ENCODE measurements around the gene TMPRSS3. TPM values are rescaled to one million over a fixed set of nuclear protein-coding genes. Genes with fewer than 3 reads are reported as not detected.

The TMPRSS3 gene
- total RNA-seq, 1 donor from 2014 or later = not detected

DNA sequence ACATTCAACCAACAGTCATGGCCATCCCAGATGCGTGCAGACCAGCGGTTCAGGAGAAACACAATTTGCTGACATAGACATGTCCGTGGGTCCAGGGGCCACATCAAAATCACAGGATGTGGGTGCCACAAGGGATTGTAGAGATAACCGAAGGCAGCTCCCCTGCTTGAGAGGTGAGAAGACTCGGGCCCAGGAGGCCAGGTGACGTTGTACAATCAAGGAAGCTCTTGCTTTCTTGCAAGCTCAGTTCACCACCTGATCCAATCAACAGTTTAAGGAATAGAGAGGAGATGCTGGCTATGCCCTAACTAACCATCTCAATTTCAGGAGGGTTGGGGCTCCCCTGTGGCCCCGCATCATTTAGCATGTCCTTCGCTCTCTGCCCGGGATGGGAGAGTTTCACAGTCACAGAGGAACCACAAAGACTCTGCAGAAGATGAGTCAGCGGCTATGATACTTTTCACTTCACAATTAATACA lies 27.4 kb upstream of the TMPRSS3 start:
- Mint-ChIP-seq H3K27me3 (ENCODE audit: insufficient read depth, low read depth) (peaks cover 2% of the 10 kb centered on the region), H3K4me3 (no peak overlapping the region), H3K27ac (no peak overlapping the region), H3K9me3 (peaks cover 2% of the 10 kb centered on the region), H3K4me1 (no peaks in the 10 kb centered on the region), H3K36me3 (no peaks in the 10 kb centered on the region)
- Histone ChIP-seq H3F3A (ENCODE audit: low read depth) (no peaks in the 10 kb centered on the region), H3K4me1 (no peaks in the 10 kb centered on the region), H3K9ac (no peak overlapping the region), H3K4me3 (no peak overlapping the region), H3K79me2 (ENCODE audit: low read depth) (no peaks in the 10 kb centered on the region), H2AFZ (replicated peaks) (no peak overlapping the region), H3K27me3 (no peaks in the 10 kb centered on the region), H3K36me3 (no peaks in the 10 kb centered on the region), H3K4me2 (no peak overlapping the region), H4K20me1 (ENCODE audit: low read depth) (no peaks in the 10 kb centered on the region), H3K27ac (no peak overlapping the region), H3K9me3 (ENCODE audit: low read depth) (no peaks in the 10 kb centered on the region)
- TF ChIP-seq, protein P1, sequence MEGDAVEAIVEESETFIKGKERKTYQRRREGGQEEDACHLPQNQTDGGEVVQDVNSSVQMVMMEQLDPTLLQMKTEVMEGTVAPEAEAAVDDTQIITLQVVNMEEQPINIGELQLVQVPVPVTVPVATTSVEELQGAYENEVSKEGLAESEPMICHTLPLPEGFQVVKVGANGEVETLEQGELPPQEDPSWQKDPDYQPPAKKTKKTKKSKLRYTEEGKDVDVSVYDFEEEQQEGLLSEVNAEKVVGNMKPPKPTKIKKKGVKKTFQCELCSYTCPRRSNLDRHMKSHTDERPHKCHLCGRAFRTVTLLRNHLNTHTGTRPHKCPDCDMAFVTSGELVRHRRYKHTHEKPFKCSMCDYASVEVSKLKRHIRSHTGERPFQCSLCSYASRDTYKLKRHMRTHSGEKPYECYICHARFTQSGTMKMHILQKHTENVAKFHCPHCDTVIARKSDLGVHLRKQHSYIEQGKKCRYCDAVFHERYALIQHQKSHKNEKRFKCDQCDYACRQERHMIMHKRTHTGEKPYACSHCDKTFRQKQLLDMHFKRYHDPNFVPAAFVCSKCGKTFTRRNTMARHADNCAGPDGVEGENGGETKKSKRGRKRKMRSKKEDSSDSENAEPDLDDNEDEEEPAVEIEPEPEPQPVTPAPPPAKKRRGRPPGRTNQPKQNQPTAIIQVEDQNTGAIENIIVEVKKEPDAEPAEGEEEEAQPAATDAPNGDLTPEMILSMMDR (IDR thresholded peaks at IDR 0.05) = no peak
- TF ChIP-seq EZH2phosphoT487 (IDR thresholded peaks at IDR 0.05) = no peak
- no peak for TF ChIP-seq EZH2 (IDR thresholded peaks at IDR 0.05)
- no peak for DNase-seq (ENCODE audit: low spot score)

DNA sequence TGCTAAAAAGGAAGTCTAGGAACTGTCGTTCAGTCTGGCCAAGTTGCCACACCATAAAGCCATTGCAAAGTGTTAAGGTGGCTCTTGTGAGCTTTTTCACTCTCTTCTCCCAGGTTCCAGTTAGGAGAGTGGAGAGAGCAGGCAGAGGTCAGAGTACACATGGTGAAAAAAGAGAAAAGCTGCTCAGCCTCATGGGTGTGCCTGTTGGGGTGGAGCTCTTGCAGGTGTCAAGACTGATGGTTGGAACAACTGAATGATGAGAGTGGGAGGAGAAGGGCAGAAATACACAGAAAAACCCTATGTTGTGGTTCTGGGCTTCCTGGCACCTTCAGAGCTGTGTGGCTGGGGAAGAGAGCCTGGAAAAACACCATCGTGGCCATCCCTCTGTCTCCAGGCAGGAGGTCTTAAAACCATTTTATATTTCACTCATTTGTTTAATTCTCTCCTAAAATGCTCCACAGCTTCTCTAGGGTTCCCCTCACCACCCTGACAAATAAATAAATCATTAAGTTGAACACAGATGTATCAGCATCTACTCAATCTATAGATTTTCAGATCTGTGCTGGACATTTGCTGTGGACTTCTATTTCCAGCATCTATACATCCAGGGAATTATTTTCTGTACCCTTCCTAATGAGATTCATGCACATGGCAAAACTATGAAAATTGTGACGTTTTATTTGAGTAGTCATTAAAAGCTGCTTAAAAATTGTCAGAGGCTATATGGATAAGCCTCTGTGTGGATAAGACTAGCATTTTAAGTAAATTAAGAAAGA lies 25.4 kb upstream of the TMPRSS3 start:
- TF ChIP-seq EZH2 (IDR thresholded peaks at IDR 0.05) (no peak), EZH2phosphoT487 (IDR thresholded peaks at IDR 0.05) (no peak)
- TF ChIP-seq, protein P1 (IDR thresholded peaks at IDR 0.05) = no peak
- Histone ChIP-seq H3K9ac (no peak overlapping the region), H3K27me3 (no peaks in the 10 kb centered on the region), H3K36me3 (no peaks in the 10 kb centered on the region), H4K20me1 (ENCODE audit: low read depth) (no peaks in the 10 kb centered on the region), H3K9me3 (ENCODE audit: low read depth) (no peaks in the 10 kb centered on the region), H3K27ac (no peak overlapping the region), H3K4me3 (no peak overlapping the region), H2AFZ (replicated peaks) (no peak overlapping the region), H3K4me1 (no peaks in the 10 kb centered on the region), H3K4me2 (no peak overlapping the region), H3K79me2 (ENCODE audit: low read depth) (no peaks in the 10 kb centered on the region), H3F3A (ENCODE audit: low read depth) (no peaks in the 10 kb centered on the region)
- H3K4me3 Mint-ChIP-seq = no peak overlapping the region
- peaks cover 2% of the 10 kb centered on the region for H3K9me3 Mint-ChIP-seq
- H3K36me3 Mint-ChIP-seq = no peaks in the 10 kb centered on the region
- no peaks in the 10 kb centered on the region for H3K4me1 Mint-ChIP-seq
- no peak overlapping the region for H3K27ac Mint-ChIP-seq
- DNase-seq (ENCODE audit: low spot score) = no peak
- peaks cover 2% of the 10 kb centered on the region for H3K27me3 Mint-ChIP-seq (ENCODE audit: insufficient read depth, low read depth)

DNA sequence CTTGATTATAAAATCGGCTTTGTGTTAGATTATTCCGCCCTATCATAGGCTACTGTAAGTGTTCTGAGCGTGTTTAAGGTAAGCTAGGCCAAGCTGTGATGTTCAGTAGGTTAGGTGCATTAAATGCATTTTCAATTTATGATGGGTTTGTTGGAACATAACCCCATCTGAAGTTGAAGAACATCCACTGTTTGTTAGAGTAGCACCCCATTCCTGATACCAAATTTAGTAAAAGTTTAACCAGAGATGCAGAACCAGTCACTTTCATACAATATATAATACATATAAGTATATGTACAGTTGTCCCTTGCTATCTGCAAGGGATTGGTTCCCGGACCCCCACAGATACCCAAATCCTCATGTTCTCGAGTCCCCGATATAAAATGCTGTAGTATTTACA lies 24.0 kb upstream of the TMPRSS3 start:
- Mint-ChIP-seq H3K4me1 (peaks cover 7% of the 10 kb centered on the region), H3K36me3 (no peaks in the 10 kb centered on the region), H3K27ac (no peak overlapping the region), H3K27me3 (ENCODE audit: insufficient read depth, low read depth) (peaks cover 2% of the 10 kb centered on the region), H3K4me3 (no peak overlapping the region), H3K9me3 (peaks cover 2% of the 10 kb centered on the region)
- H3K36me3 ChIP-seq = no peaks in the 10 kb centered on the region
- H3K27me3 ChIP-seq = no peaks in the 10 kb centered on the region
- no peaks in the 10 kb centered on the region for H3K79me2 ChIP-seq (ENCODE audit: low read depth)
- H3K27ac ChIP-seq = no peak overlapping the region
- no peaks in the 10 kb centered on the region for H4K20me1 ChIP-seq (ENCODE audit: low read depth)
- H3K4me2 ChIP-seq = no peak overlapping the region
- no peaks in the 10 kb centered on the region for H3K4me1 ChIP-seq
- no peaks in the 10 kb centered on the region for H3K9me3 ChIP-seq (ENCODE audit: low read depth)
- H2AFZ ChIP-seq (replicated peaks) = no peak overlapping the region
- H3K4me3 ChIP-seq = no peak overlapping the region
- DNase-seq (ENCODE audit: low spot score) = no peak
- TF ChIP-seq, protein P1 (IDR thresholded peaks at IDR 0.05) = no peak
- TF ChIP-seq EZH2phosphoT487 (IDR thresholded peaks at IDR 0.05) (no peak), EZH2 (IDR thresholded peaks at IDR 0.05) (no peak)
- H3K9ac ChIP-seq = no peak overlapping the region
- no peaks in the 10 kb centered on the region for H3F3A ChIP-seq (ENCODE audit: low read depth)

All from neural progenitor cell (in vitro differentiated cells).